A673 (cell line): ENCODE measurements around the gene BABAM1. TPM values are rescaled to one million over a fixed set of nuclear protein-coding genes. Genes with fewer than 3 reads are reported as not detected.

Source experiments
- BruUV-seq: library from RNA; stranded (reverse); fragments of 400-500 nt; replicated peaks from 2 replicates; lab custom pipeline; 2021; lab: Mats Ljungman, UMichigan
- CTCF ChIA-PET: fragments of 300-600 bp; sonication (Branson Sonifier 250); formaldehyde crosslinking; loops from one replicate; lab custom pipeline; 2022; ENCODE audit warnings: antibody characterized with exemption; lab: Charles Lee
- POLR2A ChIA-PET: fragments of 300-600 bp; sonication (Branson Sonifier 250); formaldehyde crosslinking; loops from one replicate; lab custom pipeline; 2022; ENCODE audit warnings: antibody characterized with exemption; ENCODE audit not compliant: low non-redundant PET; lab: Charles Lee
- DNase-seq: peaks from one replicate; pipeline ENCODE4 v3.0.0-alpha.2; 2015; ENCODE audit warnings: low spot score
- H3K27ac ChIP-seq: fragments of 200-600 bp; sonication (generic); 2 replicates; pipeline ENCODE4 v1.5.1; 2016; ENCODE audit warnings: mixed run types, low read depth, mild to moderate bottlenecking, mixed read lengths, antibody characterized with exemption, low read length; ENCODE audit not compliant: poor library complexity, severe bottlenecking
- H3K27me3 ChIP-seq: fragments of 200-600 bp; sonication (generic); replicated peaks from 2 replicates; pipeline ENCODE4 v1.6.1; 2017; ENCODE audit warnings: mixed run types, low read depth, mild to moderate bottlenecking, mixed read lengths, antibody characterized with exemption, low read length; ENCODE audit not compliant: insufficient read depth, poor library complexity
- H3K36me3 ChIP-seq: fragments of 200-600 bp; sonication (generic); 2 replicates; pipeline ENCODE4 v1.6.1; 2016; ENCODE audit warnings: mixed run types, mild to moderate bottlenecking, mixed read lengths, antibody characterized with exemption, low read length; ENCODE audit not compliant: insufficient read depth, poor library complexity, severe bottlenecking
- H3K4me1 ChIP-seq: fragments of 200-600 bp; sonication (generic); 2 replicates; pipeline ENCODE4 v1.6.1; 2017; ENCODE audit warnings: mixed run types, mild to moderate bottlenecking, mixed read lengths, antibody characterized with exemption, low read length; ENCODE audit not compliant: insufficient read depth, poor library complexity, severe bottlenecking
- H3K4me3 ChIP-seq: fragments of 200-600 bp; sonication (generic); 2 replicates; pipeline ENCODE4 v1.5.1; 2016; ENCODE audit warnings: low read depth, mixed run types, mild to moderate bottlenecking, mixed read lengths, low read length; ENCODE audit not compliant: poor library complexity, severe bottlenecking
- H3K9me3 ChIP-seq: fragments of 200-600 bp; sonication (generic); 2 replicates; pipeline ENCODE4 v1.6.1; 2016; ENCODE audit warnings: mixed run types, low read depth, mild to moderate bottlenecking, mixed read lengths, antibody characterized with exemption, low read length; ENCODE audit not compliant: poor library complexity, severe bottlenecking
- CTCF ChIP-seq: fragments of 300-800, 200-600 bp; sonication (generic); conservative IDR thresholded peaks from 2 replicates; pipeline ENCODE4 v1.5.1; 2017; ENCODE audit warnings: low read depth, mild to moderate bottlenecking, antibody characterized with exemption, low read length, moderate library complexity, mixed read lengths
- EZH2 ChIP-seq: fragments of 200-600 bp; sonication (generic); IDR thresholded peaks from 2 replicates; pipeline ENCODE4 v1.6.1; 2017; ENCODE audit warnings: borderline replicate concordance, low read depth, mild to moderate bottlenecking, mixed read lengths, antibody characterized with exemption, low read length; ENCODE audit not compliant: poor library complexity, severe bottlenecking
- intact Hi-C: fragments of 100-400 bp; cut with micrococcal nuclease; formaldehyde crosslinking; loops from one replicate; pipeline ENCODE4 v1.10.0; 2022; ENCODE audit not compliant: unreplicated experiment
- total RNA-seq: library from RNA; stranded (reverse); gene quantifications from 2 replicates; pipeline ENCODE4 v1.2.3, GENCODE V29; 2021

BABAM1 gene
- total RNA-seq, 1 experiment from 2014 or later, result 147 TPM

- peaks cover 6% of the 10 kb centered on the region for H3K4me1 ChIP-seq
- H3K4me3 ChIP-seq, result no peak overlapping the region
- DNase-seq, result no peak
- ChIA-PET CTCF (no interaction called here), POLR2A (no interaction called here)
- H3K9me3 ChIP-seq, result no peaks in the 10 kb centered on the region
- intact Hi-C loops, result no loop called here
- TF ChIP-seq EZH2 (no peak), CTCF (no peak)
- no peak overlapping the region for H3K27ac ChIP-seq
- BruUV-seq, result no TSS peak
- H3K36me3 ChIP-seq, result peaks cover 3% of the 10 kb centered on the region
- H3K27me3 ChIP-seq, result no peaks in the 10 kb centered on the region
Observed at GRCh38 chr19:17263712-17264640, 3.3 kb upstream of the BABAM1 start.

DNA sequence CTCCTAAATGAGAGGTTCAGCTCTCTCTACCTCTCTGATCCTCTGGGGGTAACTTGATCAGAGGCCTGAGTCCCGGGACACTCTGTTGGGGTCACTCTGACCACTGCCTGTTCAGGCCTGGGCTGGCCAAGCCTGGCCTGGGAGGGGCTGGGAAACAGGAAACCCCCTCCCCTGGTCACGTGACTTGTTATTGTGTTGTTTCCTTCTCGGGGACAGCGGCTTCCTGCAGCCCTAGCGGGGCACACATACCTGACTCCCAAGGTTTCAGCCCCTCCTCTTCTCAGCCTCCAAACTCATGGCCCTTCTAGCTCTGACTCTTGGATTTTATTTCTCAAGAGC, 2.6 kb upstream of the BABAM1 start, which contains the start of gene USHBP1:
USHBP1 (minus strand) TSS at position 105 of the 339 bp plus-strand sequence. CDS start 446 bp downstream, outside the sequence.
- POLR2A ChIA-PET, result no interaction called here
- CTCF ChIA-PET, result no interaction called here
- no peak within 1 kb of the TSS for H3K4me3 ChIP-seq
- BruUV-seq, result no TSS peak
- DNase-seq, result no peak
- TF ChIP-seq CTCF (no peak), EZH2 (no peak)
- peaks cover 6% of the 10 kb centered on the region for H3K4me1 ChIP-seq
- no peak within 1 kb of the TSS for H3K27ac ChIP-seq
- no peaks in the 10 kb centered on the region for H3K27me3 ChIP-seq
- H3K9me3 ChIP-seq, result no peaks in the 10 kb centered on the region
- peaks cover 5% of the 10 kb centered on the region for H3K36me3 ChIP-seq
- intact Hi-C loops, result no loop called here

- Histone ChIP-seq H3K27ac (no peak overlapping the region), H3K36me3 (peaks cover 8% of the 10 kb centered on the region), H3K9me3 (no peaks in the 10 kb centered on the region), H3K4me1 (peaks cover 6% of the 10 kb centered on the region), H3K27me3 (no peaks in the 10 kb centered on the region), H3K4me3 (no peak overlapping the region)
- DNase-seq, result no peak
- intact Hi-C loops, result no loop called here
- CTCF ChIA-PET, result no interaction called here
- POLR2A ChIA-PET, result interaction anchor here (0.5 kb wide), 1 partner anchor 96 kb away, joined by 3 read pairs; no protein-coding TSS in a partner anchor
- TF ChIP-seq CTCF (no peak), EZH2 (no peak)
- no TSS peak for BruUV-seq
Observed at GRCh38 chr19:17266026-17266425, 1.2 kb upstream of the BABAM1 start.
